Superior temporal gyrus (tissue), 1 donor: ENCODE data around the gene PLAAT5.
"Not testable (repeated sequence)": the region's sequence is repeated elsewhere in the genome, so short reads cannot be mapped to it uniquely, and the experiment has no call there.

Source experiments
- DNase-seq: peaks from one replicate; pipeline ENCODE4 v3.0.0-alpha.2; 2016; ENCODE audit errors: extremely low spot score

Gene PLAAT5, protein sequence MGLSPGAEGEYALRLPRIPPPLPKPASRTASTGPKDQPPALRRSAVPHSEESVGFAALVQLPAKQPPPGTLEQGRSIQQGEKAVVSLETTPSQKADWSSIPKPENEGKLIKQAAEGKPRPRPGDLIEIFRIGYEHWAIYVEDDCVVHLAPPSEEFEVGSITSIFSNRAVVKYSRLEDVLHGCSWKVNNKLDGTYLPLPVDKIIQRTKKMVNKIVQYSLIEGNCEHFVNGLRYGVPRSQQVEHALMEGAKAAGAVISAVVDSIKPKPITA

DNA sequence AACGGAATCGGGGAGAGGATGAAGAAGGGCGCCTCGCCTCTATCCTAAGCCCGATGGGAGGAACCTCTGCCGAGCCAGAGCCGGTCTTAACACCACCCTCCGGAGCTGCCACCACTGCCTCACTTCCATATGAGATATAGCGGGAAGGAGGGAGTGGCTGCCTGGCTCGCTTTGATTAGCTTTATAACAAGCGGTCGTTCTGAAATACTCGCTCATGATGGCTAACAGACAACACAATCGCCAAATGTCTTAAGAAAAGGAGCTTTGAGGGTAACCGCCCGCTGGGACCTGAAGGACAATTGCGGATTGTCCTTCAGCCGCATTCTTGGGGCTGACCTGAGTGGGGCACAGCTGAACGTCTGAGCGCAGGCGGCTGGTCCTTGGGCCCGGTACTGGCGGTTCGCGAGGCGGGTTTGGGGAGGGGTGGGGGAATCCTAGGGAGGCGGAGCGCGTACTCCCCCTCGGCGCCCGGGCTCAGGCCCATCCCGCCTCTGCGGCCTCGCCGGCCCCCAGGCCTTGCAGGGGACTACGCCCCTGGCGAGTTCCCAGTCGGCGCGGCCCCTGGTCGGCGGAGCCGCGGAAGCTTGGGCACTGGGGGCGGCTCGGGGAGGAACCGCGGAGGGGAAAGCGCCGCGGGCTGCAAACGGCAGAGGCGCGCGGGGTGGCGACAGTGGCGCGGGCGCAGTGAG, at the start of gene PLAAT5:
TSS of gene PLAAT5 (minus strand) at position 617 of the 689 bp plus-strand sequence. CDS start at position 484, 133 bp downstream.
- peak; percentile 69 for DNase-seq

DNA sequence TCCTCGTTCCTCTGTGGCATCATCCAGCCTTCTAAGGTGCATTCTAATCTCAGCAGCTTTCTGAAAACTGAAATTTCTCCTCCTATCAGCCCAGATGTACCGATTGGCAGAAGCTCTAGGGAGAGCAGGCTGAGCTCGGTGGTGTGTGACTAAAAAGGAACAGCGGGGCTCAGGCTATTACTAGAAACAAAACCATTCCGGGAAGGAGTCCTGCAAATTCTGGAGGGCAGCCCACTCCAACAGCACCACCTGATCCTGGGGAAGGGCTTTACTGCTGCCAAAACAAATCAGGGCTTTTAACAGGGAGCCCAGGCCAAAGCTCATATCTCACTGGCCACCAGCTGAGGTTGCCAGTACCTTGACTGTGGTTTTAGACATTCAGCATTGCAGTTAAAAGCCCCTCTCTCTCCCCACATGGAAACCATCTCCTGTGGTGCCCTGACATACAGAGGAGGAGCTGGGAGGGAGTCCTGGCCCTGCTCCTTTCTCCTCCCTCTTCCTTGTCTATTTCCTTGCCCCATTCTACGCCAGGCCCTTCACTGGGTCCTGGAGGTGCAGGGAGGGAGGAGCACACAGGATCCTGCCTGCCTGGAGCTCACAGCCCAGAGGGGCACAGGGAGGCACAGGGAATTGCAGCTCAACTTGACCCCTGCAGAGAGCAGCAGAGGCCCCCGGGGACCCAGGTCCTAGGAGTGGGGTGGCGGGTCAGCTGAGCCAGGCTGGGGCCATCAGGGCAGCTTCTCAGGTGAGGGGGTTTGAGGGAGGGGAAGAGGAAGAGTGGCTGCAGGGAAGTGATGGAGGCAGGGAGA, 46.5 kb upstream of the PLAAT5 start:
- peak; percentile 83 for DNase-seq

DNA sequence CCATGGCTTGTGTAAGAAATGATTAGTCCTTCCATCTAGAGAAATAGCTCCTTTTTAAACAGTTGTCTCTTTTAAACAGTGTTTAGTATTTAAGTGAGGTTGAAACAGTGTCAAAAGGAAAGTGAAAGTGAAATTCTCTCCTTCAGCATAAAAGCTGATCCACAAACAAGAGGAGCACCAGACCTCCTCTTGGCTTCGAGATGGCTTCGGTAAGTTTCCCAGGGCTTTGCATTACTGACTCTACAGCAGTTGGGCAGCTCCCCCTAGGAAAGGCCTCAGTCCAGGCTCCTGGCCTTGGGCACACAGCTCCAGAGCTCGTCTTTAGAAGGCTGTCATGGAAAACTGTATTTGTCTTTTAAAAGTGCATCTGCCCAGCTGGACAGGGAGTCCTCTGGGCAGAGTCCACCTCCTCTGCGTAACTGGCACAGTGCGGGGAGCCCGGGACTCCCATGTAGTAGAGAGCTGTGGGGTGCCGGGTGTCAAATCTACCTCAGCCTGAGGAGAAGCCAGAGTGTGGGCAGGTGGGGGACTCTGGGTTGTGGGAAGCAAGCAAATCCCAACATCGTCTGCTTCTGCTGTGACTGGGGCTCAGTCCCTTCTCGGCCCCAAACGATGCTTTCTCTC, 45.8 kb upstream of the PLAAT5 start, which contains the start of gene PLAAT4:
TSS of gene PLAAT4 (plus strand) at position 140 of the 624 bp plus-strand sequence. CDS start at position 201, 61 bp downstream.
- peak; percentile 86 for DNase-seq

GRCh38 chr11:63535734-63536133, 44.8 kb upstream of the PLAAT5 start:
- no peak for DNase-seq

DNA sequence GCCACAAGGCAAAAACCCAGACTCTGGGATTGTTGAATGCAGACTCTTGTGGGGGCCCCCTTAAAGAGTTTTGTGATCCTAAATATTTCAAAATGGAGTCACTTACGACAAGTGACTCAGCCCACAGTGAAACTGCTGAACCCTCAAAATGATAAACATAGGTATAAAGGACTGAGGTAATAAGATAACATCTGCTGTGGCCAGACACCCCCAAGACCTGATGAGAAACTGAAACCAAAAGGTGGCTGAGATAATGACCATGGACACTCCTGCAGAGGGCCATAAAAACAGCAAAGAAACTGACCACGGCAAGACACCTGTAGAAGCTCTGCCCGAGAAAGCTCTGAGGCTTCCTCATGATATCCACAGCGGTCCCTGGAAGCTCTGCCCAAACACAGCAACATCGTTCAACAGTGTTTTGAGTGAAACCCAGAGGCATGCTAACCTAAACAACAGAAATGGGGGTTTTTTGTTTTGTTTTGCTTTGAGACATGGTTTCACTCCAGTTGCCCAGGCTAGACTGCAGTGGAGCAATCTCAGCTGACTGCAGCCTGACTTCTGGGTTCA, 44.0 kb upstream of the PLAAT5 start:
- DNase-seq, result no peak

DNA sequence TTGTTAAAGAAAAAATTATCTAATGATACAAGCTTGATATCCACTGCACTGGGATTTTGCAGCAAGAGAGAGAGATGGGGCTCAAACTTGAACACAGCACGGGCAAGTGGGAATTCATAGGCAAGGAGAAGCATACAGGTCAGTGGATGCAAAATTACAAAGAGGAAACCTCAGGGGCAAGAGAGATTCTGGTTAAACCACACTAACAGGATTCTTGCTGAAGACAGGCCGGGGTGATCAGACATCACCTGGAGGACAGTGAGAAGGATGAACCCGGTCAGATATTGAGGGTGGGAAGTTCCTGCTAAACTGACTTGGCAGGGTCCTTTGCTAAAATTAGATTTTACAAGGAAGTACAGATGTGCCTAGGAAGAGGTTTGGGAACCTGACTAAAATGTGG, 43.1 kb upstream of the PLAAT5 start:
- no peak for DNase-seq

DNA sequence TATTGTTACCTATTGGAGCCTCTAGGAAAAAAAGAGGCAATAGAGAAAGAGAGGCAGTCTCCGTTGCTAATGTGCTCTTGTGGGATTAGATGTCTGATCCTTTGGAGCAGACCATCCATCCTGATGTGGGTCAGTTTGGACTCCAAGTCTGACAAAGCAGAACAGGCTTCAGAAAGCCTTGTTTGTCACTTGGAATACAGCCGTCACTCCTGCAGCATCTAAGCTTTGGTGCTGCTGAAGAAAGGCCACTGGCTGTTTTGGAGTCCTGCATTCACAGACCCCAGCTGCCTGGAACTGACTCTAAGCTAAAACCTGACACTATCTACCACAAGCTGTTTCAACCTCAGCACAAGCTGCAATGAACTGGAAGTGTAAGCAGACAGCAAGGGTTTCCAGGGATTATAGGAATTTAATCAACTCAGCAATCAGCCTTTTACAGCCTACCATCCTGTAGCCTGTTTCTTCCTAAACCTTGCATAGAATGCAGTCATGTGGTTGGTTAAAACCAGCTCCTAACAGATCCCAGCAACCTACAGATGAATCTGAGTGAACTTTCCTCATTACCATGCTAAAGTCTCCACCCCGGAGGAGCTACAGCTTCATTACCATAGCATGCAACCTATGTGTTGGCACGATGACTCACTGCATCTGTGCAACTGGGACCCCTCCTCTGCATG, 42.0 kb upstream of the PLAAT5 start:
- DNase-seq, result peak; percentile 71

DNA sequence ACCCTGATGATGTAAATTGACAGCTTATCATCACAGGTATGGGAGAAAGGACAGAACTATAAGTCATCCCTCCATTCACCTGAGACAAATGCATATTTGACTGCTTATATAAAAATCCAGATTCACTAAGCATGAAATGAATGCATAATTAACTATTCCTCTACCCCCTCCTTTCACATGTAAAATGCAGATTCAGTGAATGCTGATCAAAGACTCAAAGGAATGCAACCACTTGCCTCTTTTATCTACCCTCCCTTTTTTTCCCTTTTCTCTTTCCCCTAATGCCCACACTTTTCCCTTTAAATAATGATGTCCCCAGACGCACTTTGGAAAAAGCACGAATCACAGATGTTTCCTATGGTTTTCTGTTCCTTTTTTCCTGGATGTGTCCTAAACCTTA, 41.1 kb upstream of the PLAAT5 start:
- no peak for DNase-seq

GRCh38 chr11:63531074-63531792, 40.3 kb upstream of the PLAAT5 start:
- DNase-seq, result not testable (repeated sequence)

- DNase-seq, result peak; percentile 83
Measured at GRCh38 chr11:63530021-63530420, 39.1 kb upstream of the PLAAT5 start.

- DNase-seq, result not testable (repeated sequence)
Measured at GRCh38 chr11:63529373-63529772, 38.4 kb upstream of the PLAAT5 start.

DNA sequence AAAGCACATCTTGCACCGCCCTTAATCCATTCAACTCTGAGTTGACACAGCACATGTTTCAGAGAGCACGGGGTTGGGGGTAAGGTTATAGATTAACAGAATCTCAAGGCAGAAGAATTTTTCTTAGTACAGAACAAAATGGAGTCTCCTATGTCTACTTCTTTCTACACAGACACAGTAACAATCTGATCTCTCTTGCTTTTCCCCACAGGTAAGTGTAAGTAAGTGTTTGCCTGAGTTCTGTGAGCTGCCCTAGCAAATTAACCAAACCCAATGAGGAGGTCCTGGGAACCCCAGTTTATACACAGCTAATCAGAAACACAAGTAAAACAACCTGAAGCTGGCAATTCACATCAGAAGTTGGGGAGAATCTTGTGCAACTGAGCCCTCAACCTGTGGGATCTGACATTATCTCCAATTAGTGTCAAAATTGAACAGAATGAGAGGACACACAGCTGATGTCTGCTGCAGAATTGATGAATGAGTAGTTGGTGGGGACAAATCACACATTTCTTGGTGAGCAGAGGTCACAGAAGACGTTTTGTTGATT, 37.8 kb upstream of the PLAAT5 start:
- not testable (repeated sequence) for DNase-seq

DNA sequence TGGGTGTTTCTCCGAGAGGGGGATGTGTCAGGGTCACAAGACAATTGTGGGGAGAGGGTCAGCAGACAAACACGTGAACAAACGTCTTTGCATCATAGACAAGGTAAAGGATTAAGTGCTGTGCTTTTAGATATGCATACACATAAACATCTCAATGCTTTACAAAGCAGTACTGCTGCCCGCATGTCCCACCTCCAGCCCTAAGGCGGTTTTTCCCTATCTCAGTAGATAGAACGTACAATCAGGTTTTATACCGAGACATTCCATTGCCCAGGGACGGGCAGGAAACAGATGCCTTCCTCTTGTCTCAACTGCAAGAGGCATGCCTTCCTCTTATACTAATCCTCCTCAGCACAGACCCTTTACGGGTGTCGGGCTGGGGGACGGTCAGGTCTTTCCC, 37.2 kb upstream of the PLAAT5 start:
- not testable (repeated sequence) for DNase-seq

- no peak for DNase-seq
Measured at GRCh38 chr11:63527667-63528066, 36.7 kb upstream of the PLAAT5 start.

DNA sequence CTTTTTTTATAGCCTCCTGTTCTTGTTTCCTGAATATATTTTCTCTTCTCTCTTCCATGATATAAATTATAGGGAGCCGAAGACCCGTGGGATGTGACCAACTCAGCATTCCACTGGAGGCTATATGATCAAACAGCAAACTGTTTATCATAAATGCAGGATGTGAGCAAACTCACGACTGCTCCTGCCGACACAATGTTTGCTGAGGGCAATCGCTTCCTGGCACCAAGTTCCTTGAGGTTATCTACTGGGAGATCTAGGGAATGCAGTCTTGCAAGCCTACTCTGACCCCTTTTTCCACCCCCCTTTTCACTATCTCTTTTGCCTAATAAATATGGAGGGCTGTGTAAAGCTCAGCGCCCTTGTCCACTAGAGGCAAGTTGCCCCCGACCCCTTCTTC, 32.2 kb upstream of the PLAAT5 start:
- no peak for DNase-seq

DNA sequence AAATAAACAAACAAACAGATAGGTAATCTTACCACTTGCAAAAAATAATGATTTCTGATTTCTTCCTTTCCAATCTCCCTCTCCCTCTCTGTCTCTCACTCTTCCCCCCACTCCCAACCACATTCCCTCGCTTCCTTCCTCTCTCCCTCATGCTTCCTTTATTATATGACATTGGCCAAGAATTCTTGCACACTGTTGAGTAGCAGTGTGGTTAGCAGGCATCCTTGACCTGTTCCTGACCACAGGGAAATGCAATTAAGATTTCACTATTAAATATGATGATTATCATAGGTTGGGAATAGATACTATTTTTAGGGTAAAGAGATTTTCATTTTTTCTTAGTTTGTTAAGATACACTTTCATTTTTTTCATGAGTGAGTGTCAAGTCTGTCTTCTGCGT, 30.9 kb upstream of the PLAAT5 start:
- no peak for DNase-seq

DNA sequence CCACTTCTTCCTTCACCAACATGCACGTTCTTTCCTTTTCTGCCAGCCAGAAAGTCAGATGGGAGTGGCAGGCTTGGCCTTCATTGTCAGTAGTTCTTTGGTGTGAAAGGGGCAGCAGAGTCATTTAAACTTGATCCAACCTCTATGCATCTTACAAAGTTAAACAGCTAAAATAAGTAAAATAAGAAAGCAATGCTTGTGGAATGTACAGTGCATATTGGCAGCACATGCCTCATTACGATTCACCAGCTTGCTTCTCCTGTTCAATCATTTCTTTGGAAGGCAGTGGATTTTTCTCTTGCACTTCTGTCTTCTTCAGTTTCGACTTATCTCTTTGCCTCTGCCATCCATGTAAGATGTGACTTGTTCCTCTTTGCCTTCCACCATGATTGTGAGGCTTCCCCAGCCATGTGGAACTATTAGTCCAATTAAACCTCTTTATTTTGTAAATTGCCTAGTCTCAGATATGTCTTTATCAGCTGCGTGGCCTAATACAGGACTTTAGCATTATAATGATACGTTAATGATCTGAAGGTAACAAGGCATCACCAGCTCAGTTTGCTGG, 29.7 kb upstream of the PLAAT5 start:
- no peak for DNase-seq

- DNase-seq, result no peak
Measured at GRCh38 chr11:63518548-63518947, 27.6 kb upstream of the PLAAT5 start.

- DNase-seq, result no peak
Measured at GRCh38 chr11:63517156-63517555, 26.2 kb upstream of the PLAAT5 start.

DNA sequence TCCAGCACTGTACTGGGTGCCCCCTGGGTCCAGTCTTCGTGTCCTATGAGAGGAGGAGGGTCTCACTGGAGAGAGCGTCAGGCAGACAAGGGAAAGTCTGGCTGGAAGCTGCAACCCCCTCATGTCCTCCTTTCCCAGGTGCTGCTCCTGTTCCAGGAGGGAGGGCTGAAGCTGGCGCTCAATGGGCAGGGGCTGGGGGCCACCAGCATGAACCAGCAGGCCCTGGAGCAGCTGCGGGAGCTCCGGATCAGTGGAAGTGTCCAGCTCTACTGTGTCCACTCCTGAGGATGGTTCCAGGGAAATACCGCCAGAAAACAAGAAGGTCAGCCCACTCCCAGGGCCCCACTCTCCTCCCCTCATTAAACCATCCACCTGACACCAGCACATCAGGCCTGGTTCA, 25.1 kb upstream of the PLAAT5 start:
- no peak for DNase-seq
